Skin epidermis (tissue), 12 donors: ENCODE results near the gene TMEM151B.
A peak's percentile ranks its signal among the peaks of the same experiment; 100 is the strongest.
"Not testable (repeated sequence)": the region's sequence is repeated elsewhere in the genome, so short reads cannot be mapped to it uniquely, and the experiment has no call there.

Source experiments
- H3K27ac ChIP-seq, 21 experiments: fragments of 200-600 bp; sonication (generic) in 11 of 21; one replicate each; pipeline ENCODE4 v1.5.0; 2020; ENCODE audit warnings: mild to moderate bottlenecking in 3 of 21, inconsistent platforms in 2 of 21, moderate library complexity in 2 of 21
- H3K4me3 ChIP-seq, 7 experiments: fragments of 200-600 bp; sonication (generic) in 2 of 7; one replicate each; pipeline ENCODE4 v1.5.0; 2020; ENCODE audit warnings: inconsistent platforms in 2 of 7, mild to moderate bottlenecking in 2 of 7, moderate library complexity in 1 of 7

The TMEM151B gene

DNA sequence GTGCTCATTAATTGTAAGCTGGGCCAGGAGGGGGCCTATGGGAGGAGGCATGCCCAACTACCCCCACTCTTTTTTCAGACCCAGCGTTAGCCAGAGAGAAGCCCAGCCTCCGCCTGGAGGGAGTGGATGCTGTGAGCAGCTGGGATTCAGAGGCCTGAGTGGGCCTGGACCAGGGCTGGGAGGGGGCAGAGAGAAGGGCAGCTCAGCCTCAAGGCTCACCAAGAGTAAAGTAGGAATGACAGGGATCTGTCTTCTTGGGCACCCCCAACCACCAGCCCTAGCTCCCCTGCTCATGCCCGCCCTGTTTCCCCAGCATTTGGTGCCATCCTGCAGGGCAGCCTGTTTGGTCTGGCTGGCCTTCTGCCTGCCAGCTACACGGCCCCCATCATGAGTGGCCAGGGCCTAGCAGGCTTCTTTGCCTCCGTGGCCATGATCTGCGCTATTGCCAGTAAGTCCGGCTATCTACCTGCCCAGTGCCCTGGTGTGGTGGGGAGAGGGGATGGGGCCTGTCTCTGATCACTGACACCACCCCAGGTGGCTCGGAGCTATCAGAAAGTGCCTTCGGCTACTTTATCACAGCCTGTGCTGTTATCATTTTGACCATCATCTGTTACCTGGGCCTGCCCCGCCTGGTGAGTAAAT lies 40.1 kb upstream of the TMEM151B start:
- Histone ChIP-seq H3K4me3 (no peak overlapping the region), H3K27ac (peak overlapping the region in 4 of 21 experiments; percentile 2 to 24 (median 8))

- not testable (repeated sequence) for H3K27ac ChIP-seq
Measured at GRCh38 chr6:44231426-44231825, 38.8 kb upstream of the TMEM151B start.

DNA sequence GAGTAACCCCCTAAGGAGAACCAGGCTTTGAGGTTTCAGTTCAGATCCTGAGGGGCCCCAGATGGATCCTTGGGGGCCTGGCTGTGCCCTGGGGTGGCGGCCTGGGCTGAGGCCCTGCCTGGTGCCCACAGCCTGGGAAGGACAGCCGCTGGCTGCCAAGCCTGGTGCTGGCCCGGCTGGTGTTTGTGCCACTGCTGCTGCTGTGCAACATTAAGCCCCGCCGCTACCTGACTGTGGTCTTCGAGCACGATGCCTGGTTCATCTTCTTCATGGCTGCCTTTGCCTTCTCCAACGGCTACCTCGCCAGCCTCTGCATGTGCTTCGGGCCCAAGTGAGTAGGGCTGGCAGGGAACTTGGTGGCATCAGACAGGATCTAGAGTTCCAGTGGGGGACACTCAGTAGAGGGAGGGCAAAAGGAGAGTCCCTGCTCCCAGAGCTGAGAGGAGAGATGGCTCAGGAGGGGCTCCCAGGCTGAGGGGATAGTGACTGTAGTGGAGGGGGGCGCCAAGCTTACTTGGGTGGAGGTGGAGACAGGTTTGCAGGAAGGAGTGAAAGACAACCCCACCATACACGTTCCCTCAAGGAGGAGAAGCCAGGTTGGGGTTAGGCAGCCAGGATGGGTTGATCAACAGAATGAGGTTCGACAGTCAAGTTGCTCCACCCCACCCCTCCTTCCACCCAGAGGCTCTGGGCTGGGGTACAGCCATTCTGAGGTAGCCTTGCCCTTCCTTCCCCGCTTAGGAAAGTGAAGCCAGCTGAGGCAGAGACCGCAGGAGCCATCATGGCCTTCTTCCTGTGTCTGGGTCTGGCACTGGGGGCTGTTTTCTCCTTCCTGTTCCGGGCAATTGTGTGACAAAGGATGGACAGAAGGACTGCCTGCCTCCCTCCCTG lies 37.3 kb upstream of the TMEM151B start:
- no peak overlapping the region for H3K4me3 ChIP-seq
- peak overlapping the region in 14 of 21 experiments; percentile 7 to 78 (median 58) for H3K27ac ChIP-seq

More at GRCh38 chr6:44231426-44231825, 38.8 kb upstream of the TMEM151B start:
- H3K4me3 ChIP-seq, result not testable (repeated sequence)

- Histone ChIP-seq H3K4me3 (no peak overlapping the region), H3K27ac (peak overlapping the region in 16 of 21 experiments; percentile 3 to 78 (median 52))
Measured at GRCh38 chr6:44233567-44234100, 36.6 kb upstream of the TMEM151B start.

DNA sequence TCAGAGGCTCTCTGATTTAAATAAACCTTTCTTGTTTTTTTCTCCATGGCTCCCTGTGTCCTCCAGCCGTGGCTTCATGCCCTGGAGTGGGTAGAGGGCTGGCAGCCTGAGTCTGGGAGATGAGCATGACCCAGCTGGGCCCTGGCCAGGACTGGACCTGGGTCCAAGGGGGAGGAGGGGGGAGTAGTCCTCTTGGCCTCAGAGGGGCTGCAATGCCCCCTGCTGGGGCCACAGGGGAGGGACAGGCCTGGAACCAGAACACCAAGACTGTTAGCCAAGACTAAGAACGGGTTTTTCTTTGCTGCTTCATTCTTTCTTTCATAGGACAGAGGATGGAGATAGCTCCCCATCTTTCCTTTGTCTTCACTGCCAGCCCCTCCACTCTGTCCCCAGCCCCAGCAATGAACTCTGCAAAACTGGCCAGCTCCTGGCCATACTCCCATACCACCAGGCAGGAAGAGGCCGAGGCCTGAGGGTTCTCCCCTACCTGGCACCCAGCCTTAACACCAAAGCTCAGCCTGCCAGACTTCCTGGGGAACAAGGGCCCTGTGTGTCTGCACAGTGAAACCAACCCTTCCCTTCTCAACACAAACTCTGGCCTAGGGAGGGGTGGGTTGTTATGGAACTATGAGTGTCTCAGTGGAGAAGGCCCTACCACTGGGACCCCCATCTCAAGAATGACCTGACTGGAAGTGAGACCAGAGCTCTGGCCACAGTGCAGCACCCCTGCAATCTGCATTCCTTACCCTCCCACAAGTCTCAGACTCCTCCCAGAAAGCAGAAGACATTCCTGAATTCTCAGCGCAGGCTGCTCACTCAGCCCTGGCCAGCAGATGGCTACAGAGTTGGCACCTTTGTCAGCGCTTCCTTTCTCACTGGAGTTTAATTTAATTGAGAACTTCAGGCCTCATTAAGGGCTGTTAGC lies 35.9 kb upstream of the TMEM151B start:
- H3K27ac ChIP-seq, result peak overlapping the region in 19 of 21 experiments; percentile 3 to 78 (median 48)
- H3K4me3 ChIP-seq, result no peak overlapping the region

- Histone ChIP-seq H3K4me3 (no peak overlapping the region), H3K27ac (peak overlapping the region in 12 of 21 experiments; percentile 0 to 78 (median 49))
Measured at GRCh38 chr6:44235269-44235668, 35.0 kb upstream of the TMEM151B start.

- Histone ChIP-seq H3K4me3 (no peak overlapping the region), H3K27ac (peak overlapping the region in 4 of 21 experiments; percentile 20 to 60 (median 42))
Measured at GRCh38 chr6:44235891-44236516, 34.2 kb upstream of the TMEM151B start.

GRCh38 chr6:44237021-44237812 lies 33.0 kb upstream of the TMEM151B start:
- H3K27ac ChIP-seq, result peak overlapping the region; percentile 57 to 93 (median 89)
- H3K4me3 ChIP-seq, result peak overlapping the region; percentile 41 to 70 (median 55)

GRCh38 chr6:44237813-44238433 lies 32.3 kb upstream of the TMEM151B start:
- Histone ChIP-seq H3K27ac (peak overlapping the region; percentile 57 to 93 (median 89)), H3K4me3 (peak overlapping the region; percentile 41 to 70 (median 55))

GRCh38 chr6:44238687-44239350 lies 31.4 kb upstream of the TMEM151B start:
- H3K27ac ChIP-seq, result peak overlapping the region in 2 of 21 experiments; percentile 88 to 91
- no peak overlapping the region for H3K4me3 ChIP-seq

GRCh38 chr6:44243345-44243744 lies 26.9 kb upstream of the TMEM151B start:
- Histone ChIP-seq H3K4me3 (no peak overlapping the region), H3K27ac (no peak overlapping the region)

GRCh38 chr6:44245391-44245911 lies 24.8 kb upstream of the TMEM151B start:
- Histone ChIP-seq H3K27ac (peak overlapping the region in 19 of 21 experiments; percentile 67 to 98 (median 92)), H3K4me3 (peak overlapping the region; percentile 69 to 99 (median 89))

GRCh38 chr6:44245912-44246662 lies 24.2 kb upstream of the TMEM151B start:
- peak overlapping the region; percentile 69 to 99 (median 89) for H3K4me3 ChIP-seq
- H3K27ac ChIP-seq, result peak overlapping the region; percentile 31 to 98 (median 92)

GRCh38 chr6:44246663-44247337 lies 23.4 kb upstream of the TMEM151B start, which contains the start of gene HSP90AB1:
TSS of gene HSP90AB1 (plus strand) at chr6:44247101. CDS start at chr6:44248630, 1,529 bp downstream.
- peak within 1 kb of the TSS; percentile 31 to 98 (median 92) for H3K27ac ChIP-seq
- peak within 1 kb of the TSS; percentile 69 to 99 (median 89) for H3K4me3 ChIP-seq
